Measurements from ENCODE around the gene CCDC8.
"Not testable (repeated sequence)": the region's sequence is repeated elsewhere in the genome, so short reads cannot be mapped to it uniquely, and the experiment has no call there.

CCDC8 gene

GRCh38 chr19:46404055-46404752, 9.2 kb downstream of the CCDC8 start:
- DNase-seq = no peak

DNA sequence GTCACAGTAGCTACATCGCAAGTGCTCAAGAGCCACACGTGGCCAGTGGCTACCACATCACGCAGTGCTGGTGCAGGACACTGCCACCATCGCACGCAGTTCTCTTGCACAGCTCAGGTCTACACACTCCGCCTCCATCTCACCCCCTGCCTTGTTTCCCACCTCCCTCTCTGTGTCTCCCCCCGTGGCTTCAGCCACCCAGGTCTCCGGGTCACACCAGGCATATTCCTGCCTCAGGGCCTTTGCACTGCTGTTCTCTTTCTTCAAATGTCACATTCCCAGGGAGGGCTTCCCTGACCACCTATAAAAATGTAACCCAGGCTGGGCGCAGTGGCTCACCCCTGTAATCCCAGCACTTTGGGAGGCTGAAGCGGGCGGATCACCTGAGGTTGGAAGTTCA, 10.6 kb downstream of the CCDC8 start:
- no peak for DNase-seq

- not testable (repeated sequence) for DNase-seq
Observed at GRCh38 chr19:46397801-46398479, 15.4 kb downstream of the CCDC8 start.

DNA sequence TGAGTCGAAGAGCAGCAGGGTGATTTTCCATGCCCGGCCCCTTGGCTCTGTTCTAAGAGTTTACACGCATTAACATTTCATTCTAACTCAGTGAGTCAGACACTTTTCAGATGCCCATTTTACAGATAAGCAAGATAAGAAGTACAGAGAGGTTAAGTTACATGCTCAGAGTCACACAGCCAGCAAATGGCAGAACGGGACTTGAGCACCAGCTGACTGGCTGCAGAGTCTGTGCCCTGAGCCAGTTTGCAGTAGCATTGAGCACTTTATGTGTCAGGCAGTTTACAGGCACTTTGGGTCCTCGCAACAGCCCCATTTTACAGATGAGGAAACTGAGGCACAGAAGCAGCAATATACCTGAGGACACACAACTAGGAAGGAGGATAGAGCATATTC, 19.0 kb downstream of the CCDC8 start:
- peak; percentile 24 for DNase-seq

GRCh38 chr19:46393456-46394401, 19.6 kb downstream of the CCDC8 start:
- DNase-seq = peak; percentile 19

- no peak for DNase-seq
Observed at GRCh38 chr19:46392837-46393236, 20.5 kb downstream of the CCDC8 start.

- DNase-seq = no peak
Observed at GRCh38 chr19:46392252-46392801, 21.0 kb downstream of the CCDC8 start.

GRCh38 chr19:46391296-46392251, 21.8 kb downstream of the CCDC8 start:
- DNase-seq = no peak

GRCh38 chr19:46390866-46391265, 22.5 kb downstream of the CCDC8 start:
- no peak for DNase-seq

GRCh38 chr19:46390121-46390858, 23.1 kb downstream of the CCDC8 start:
- no peak for DNase-seq

GRCh38 chr19:46388311-46389095, 24.9 kb downstream of the CCDC8 start:
- DNase-seq = no peak

- DNase-seq = no peak
Observed at GRCh38 chr19:46387713-46388130, 25.6 kb downstream of the CCDC8 start.

- DNase-seq = no peak
Observed at GRCh38 chr19:46386996-46387712, 26.2 kb downstream of the CCDC8 start.

- DNase-seq = no peak
Observed at GRCh38 chr19:46386151-46386550, 27.2 kb downstream of the CCDC8 start.

DNA sequence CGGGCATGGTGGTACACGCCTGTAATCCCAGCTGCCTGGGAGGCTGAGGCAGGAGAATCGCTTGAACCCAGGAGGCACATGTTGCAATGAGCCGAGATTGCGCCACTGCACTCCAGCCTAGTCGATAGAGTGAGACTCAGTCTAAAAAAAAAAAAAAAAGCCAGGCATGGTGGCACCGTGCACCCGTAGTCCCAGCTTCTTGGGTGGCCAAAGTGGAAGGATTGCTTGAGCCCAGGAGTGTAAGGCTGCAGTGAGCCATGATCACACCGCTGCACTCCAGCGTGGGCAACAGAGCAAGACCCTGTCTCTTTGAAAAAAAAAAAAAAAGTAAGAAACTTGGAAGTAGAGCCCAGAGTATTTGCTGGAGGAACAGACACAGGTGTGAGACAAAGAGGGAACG, 27.7 kb downstream of the CCDC8 start:
- DNase-seq = no peak

- no peak for DNase-seq
Observed at GRCh38 chr19:46384396-46384795, 29.0 kb downstream of the CCDC8 start.

- no peak for DNase-seq
Observed at GRCh38 chr19:46383846-46384245, 29.5 kb downstream of the CCDC8 start.

- no peak for DNase-seq
Observed at GRCh38 chr19:46383171-46383815, 30.1 kb downstream of the CCDC8 start.

DNA sequence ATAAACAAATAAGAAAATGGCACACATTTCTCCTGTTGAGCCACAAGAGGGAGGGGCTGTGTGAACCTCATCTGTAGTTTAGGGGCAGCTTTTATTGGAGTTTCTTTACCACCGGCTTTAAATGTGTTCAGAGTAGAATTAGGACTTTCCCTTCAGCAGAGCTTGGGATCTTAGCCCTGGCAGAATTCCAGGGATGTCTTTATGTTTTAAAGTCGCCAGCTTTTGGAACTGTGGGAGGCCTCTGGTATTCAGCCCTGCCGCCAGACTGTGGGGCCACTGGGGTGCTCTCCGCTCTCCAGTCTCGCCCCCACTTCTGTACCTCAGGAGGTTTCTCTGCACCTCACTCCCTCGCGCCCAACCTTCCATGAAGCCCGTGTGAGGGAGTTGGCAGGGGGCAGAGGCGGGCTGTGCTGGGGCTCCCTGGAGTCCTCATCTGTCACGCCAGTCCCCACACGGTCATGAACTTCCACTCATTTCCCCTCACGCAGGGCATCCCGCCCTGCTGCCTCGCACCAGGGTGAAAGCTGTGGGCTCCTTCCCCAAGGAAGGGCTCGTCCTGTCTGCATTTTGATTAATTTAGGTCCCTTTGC, 31.5 kb downstream of the CCDC8 start:
- DNase-seq = no peak

Data from NCI-H69 (cell line).